M059J (cell line): Measurements from ENCODE around the gene CCDC86. TPM values are rescaled to one million over a fixed set of nuclear protein-coding genes. Genes with fewer than 3 reads are reported as not detected.

Experiments used
- DNase-seq: peaks from one replicate; pipeline ENCODE4 v3.0.0-alpha.2; 2012; ENCODE audit warnings: low read depth
- total RNA-seq: library from RNA; depleted of rRNA; stranded (reverse); fragments of >200 nt; shearing (Covaris generic); gene quantifications from 2 replicates; pipeline ENCODE4 v1.2.3, GENCODE V29; 2014

The CCDC86 gene
- total RNA-seq, 1 experiment from 2014 or later: 19.7 TPM

- DNase-seq: peak; percentile 79
Measured at GRCh38 chr11:60831143-60831500, 10.8 kb upstream of the CCDC86 start.

DNA sequence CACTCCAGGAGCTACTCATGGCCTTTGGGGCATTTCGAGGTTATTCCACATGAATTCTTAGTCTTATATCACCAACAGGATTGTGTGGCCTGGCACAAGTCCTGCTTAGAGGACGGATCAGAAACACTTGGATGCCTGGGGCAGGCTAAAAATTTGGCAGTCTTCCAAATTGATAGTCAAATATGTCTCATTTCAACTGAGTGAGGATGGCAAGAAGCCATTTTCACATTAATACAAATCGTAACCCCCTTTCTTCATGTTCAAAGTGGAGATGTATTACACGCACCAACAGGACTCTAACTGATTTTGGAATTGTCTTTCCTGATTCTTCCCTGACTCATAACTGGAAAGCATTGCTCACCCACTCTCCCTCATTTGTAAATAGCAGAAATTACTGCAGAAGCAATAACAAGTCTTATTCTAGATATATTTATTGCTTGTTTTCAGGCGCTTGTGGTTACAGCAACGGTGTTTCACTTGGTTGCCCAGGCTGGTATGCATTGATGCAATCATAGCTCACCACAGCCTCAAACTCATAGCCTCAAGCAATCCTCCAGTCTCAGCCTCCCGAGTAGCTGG lies 10.3 kb upstream of the CCDC86 start:
- DNase-seq: peak; percentile 90

DNA sequence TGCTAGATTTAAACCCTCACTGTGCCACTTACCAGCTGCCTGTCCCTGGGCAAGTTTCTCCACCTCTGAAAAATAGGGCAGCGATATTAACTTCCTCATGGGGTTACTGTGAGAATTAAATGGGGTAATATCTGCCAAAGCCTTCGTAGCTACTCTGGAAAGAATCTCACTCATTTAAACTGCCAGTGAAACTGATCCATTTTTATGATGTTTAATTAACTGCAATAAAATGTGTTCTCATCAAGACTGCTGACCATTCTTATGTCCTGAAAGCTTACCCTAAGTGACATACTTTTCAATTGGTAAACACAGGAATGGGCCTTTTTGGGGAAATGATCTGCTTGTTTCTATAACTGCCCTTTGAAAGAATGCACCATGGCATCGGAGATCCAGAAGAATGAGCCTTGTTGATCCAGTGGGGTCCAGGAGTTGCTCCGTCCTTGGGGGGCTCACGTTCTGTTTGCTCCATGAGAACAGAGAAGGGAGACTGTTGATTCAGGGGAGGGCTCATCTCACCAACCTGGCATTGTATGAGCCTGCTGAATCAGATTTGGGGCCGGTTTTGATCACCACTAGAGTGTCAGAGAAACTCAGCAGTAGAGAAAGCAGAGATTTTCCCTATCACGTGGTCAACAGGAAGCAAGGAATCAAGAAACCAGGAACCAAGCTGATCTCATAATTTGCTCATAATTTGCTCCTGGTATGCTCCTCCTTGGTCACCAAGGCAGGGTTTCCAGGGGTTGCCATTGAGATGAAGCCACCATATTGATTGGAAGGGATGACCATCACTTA lies 7.0 kb upstream of the CCDC86 start:
- DNase-seq: no peak

DNA sequence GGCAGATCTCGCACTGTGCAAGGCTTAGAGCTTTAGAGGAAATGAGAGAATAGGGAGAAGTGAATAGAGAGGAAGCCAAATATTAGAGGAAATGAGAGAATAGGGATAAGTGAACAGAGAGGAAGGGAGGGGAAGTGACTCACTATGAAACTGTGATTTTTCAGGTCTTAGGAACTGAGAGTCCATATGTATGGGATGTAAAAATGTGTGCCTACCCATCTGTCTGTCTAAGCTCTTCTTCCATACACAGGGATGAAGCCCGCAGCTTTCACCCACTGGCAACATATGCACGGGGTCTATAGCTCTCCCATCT lies 6.4 kb upstream of the CCDC86 start:
- no peak for DNase-seq

DNA sequence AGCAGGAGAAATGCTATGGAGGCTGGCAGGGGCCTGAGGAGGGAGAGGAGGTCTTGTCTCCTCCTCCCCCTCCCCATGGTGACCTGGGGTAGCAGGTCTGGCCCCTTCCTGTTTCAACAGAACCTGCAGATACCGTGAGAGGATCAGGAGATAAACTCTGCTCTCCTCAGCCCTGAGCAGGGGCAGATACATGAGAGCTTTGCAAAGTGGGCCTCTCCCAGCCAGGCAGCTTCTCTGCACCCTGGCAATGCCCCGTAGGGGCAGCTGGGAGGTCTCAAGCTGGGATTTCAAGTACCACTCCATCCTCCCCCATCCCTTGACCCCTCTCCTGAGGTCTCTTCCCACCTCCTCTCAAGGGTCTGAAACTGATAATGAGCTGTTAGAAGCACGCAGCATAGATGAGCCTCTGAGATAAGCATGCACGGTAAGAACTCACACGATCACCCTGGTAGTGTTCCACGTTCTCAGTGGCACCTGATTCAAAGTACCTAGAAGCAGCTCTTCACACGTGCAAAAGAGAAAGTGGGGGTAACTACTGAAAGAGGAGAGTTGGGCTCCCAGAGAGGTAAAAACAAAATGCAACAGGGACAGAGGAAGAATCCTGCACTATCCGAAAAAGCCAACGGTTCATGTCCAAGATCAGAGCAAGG lies 4.9 kb upstream of the CCDC86 start:
- DNase-seq: no peak

DNA sequence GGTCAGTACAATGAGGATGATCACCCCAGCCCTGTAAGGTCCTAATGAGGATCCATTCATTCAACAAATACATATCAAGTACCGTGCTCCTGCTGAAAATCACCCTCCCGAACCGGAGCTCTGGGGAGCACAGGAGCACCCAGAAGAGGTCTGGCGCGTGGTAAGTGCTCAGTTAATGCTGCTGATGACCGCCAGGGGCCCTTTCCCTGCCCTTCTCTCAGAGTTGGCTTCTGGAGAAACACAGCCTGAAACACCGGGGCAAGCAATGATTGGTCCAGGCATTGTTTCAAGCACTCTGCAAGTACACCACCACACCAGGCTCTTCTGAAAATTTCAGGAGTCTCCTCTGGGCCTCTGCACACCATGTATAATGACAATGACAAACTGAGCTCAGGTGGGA lies 3.8 kb upstream of the CCDC86 start:
- no peak for DNase-seq

DNA sequence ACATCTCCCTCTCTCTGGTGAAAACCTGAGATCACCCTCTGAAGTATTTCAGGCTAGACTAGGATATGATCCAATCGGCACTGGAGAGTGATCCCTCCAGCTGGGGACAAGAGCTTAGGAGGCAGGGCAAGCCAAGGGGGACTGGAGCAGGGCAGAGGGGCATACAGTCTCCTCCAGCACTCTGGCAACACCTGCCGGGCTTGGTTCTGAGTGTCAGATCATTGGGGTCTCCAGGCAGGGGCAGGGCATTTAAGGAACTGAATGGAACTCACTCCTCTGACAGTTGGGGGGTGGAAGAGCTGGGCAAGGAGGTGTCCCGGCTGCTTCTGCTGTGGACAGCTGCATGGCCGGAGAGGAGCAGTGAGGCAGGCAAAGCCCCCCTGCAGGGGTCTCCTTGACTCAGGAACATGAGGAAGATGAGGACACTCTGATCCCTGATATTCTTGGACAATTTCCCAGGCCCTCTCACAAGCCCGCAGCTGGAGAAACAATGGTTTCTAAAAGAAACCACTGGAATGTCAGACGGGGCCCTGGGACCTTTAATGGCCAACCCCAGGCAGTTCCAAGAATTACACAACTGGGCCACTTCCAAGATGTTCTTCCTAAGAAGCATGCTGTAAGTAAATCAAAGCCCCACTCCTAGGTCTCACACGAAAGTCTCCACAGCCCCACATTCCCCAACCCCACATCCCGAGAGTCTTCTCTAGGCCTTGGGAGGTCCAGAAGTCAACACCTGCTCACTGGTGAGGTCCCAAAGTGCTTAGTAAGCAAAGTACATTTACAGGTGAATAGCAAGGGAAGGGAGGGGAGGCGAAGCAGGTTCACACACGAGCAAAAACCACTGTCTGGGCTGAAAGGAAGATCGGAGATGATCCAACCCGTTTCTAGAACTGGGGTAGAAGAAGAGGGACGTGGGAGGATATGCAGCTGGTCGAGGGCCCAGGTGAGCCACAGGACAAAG lies 1.2 kb upstream of the CCDC86 start:
- DNase-seq: peak; percentile 93

GRCh38 chr11:60842668-60843600 lies 1.0 kb downstream of the CCDC86 start:
- DNase-seq: peak; percentile 30

- peak; percentile 24 for DNase-seq
Measured at GRCh38 chr11:60844045-60844869, 2.3 kb downstream of the CCDC86 start.

DNA sequence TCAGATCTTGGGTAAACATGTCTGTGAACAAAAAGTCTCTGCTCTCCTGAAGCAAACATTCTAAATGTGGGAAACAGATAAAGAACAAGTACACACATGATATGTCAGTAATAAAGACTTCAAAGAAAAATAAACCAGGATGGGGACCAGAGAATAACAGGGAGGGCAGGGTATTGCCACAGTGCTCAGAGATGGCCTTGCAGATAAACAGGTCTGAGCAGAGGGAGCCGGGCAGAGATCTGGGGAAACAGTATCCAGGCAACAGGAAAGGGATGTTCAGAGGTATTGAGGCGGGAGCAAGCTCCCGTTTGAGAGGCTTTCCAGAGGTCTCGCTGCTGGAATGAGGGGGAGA lies 2.9 kb downstream of the CCDC86 start:
- no peak for DNase-seq

- DNase-seq: no peak
Measured at GRCh38 chr11:60845338-60845737, 3.4 kb downstream of the CCDC86 start.

DNA sequence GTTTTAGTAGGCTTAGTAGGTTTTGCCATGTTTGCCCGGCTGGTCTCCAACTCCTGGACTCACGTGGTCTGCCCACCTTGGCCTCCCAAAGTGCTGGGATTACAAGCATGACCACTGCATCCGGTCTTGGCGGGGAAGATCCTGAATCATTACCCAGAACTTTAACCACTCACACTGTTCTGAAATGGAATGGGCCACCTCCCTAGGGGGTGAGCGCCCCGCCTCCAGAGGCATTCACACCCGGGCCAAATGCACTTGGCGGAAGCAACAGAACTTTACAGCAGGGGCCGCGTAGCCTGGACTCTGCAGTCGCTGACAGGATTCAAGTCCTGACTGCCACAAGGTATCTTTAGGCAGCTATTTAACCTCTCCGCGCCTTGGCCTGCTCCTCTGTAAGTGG lies 5.4 kb downstream of the CCDC86 start:
- no peak for DNase-seq

DNA sequence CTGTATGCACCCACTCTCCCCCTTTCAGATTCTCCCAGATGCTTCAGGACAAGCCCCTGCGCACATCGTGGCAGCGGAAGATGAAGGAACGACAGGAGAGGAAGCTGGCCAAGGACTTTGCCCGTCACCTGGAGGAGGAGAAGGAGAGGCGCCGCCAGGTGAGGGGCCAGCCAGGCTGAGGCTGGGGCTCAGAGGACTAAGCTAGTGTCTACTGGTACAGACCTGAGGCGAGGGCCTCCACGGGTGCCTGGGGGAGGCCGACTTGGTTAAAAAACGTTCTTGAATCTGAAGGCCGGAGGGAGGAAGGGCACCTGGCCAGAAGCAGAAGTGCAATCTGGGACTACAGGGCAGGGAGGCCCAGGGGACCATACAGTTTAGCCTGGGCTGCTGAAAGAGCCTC lies 6.0 kb downstream of the CCDC86 start:
- DNase-seq: no peak

- no peak for DNase-seq
Measured at GRCh38 chr11:60848714-60849151, 6.8 kb downstream of the CCDC86 start.

- DNase-seq: no peak
Measured at GRCh38 chr11:60849641-60850520, 8.0 kb downstream of the CCDC86 start.

DNA sequence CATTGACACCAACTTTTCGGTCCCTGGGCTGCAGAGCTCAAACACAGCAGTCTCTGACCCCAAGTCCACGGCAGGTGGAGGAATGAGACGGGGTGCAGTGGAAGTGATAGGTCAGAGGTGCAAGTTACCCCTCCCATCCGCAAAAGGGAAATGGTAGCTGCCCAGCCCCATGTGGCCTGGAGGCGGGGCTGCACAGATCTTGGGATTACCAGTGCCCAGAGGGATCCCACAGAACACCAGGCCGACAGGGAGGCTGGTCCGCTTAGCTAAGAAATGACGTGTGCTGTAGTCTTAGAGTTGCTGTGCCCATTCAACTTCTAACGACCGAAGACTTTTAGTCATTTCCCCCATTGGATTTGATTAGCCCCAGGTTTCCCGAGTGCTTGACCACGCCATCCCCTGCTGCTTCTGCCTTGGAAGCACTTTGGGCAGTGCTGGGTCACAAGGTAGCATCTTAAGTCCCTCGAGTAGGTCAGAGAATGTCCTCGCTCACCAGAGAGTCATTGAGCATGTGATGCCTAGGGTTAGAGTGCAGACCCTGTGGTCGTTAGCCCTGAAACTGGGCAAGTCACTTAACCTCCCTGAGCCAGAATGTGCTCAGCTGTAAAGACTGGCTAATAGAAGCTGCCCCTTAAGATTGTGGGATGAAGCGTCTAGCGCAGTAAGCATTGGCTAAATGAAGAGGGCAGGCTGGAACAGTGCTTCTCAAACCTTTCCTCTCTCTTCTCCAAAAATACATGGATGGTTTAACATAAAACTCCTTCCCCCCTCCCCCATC lies 9.6 kb downstream of the CCDC86 start:
- no peak for DNase-seq

DNA sequence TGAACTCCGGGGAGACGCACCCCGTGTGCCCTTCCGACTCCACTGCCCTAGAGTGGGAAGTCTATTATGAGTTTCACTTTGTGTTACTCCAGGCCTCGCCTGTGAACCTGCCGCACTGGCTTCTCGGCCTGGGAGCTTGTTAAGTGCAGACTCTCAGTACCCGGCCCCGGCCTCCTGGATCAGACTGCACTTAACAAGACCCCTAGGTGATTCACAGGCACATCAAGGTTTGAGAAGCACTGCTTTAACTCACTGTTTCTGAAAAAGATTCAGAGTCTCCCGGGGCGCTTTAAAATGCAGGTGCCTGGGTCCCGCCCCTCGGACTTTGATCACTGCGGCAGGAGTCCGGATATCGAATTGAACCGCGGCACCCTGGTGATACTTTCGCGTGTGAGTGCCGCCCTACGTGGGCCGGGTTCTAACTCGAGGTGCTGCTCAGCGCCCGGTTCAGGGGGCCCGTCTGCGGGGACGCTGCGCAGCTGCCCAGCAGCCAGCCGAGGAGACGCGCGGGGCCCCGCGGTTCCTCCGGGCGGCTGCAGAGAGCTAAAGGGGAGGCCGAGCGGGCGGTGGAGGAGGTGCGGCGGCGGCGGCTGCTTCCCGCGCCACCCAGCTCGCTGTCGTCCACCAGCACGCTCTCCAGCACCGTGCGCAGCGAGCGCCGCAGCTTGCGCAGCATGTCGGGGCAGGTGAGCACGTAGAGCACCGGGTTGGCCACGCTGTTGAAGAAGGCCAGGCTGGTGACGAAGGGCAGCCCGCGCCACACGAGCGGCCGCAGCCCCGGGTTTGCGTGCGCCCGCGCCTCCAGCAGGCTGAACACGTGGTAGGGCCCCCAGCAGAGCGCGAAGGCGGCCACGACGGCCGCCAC lies 10.4 kb downstream of the CCDC86 start:
- no peak for DNase-seq
